HG03060 (cell line): ENCODE results near the gene TMEM243.

ENCODE experiments used
- ATAC-seq: cut with Tn5 transposase; IDR thresholded peaks from one replicate; pipeline ENCODE4 v1.9.1; 2021; ENCODE audit warnings: low read depth, moderate number of reproducible peaks; ENCODE audit not compliant: unreplicated experiment

Gene TMEM243

GRCh38 chr7:87170828-87171227, 48.7 kb downstream of the TMEM243 start:
- ATAC-seq, result no peak

DNA sequence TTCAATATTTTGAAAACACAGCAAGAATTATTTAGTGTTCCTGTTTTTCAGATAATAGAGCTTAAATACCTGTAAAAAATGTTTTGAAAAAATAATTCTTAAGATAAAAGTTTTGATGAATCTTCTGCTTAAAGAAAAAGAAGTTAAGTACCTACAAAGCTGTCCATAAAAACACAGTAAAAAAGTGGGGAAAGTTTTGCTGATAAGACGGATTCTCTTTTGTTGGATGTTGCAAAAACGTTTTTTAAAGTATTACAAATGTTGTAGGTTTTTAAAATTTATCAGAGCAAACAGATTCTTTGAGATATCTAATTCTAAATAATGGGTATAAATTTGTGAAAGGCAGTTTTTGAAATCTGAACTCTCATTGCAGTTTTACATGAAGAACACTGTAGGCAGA, 55.1 kb downstream of the TMEM243 start:
- no peak for ATAC-seq

GRCh38 chr7:87159538-87159937, 60.0 kb downstream of the TMEM243 start:
- ATAC-seq, result no peak

DNA sequence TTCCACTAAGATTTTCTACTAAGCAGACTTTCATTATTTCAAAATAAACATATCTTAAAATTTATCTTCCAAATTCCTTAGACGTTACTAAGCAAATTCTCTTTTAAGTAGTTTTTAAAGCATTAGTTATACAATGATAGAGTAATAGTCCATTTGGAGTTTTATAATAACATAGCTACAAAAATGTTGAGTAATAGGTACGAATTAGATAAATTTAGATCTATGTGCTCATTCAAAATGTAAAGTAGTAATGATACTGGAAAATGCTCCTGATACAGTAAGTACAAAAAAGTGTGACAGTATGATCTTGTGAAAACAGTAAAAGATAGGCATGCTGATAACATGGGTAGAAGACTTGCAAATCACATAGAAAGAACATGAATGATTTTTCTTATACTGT, 62.8 kb downstream of the TMEM243 start:
- ATAC-seq, result no peak

DNA sequence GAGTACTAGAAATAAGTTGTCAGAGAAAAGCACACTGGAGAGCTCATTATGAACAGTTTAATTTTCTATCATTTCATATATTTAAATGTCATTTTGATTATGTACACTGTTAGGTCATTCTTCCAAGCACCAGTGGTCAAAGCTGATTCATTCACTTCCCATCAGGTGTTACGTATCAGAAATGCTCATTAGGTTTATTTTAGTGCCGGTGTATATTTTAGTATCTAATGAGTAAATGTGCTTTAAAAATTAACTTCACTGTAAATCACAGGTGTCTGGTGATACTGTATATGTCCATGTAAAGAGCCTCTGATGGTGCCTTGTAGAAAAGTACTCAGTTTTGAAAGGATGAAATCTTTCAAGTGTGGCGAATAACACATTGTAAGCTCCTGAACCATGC, 63.7 kb downstream of the TMEM243 start:
- ATAC-seq, result no peak

DNA sequence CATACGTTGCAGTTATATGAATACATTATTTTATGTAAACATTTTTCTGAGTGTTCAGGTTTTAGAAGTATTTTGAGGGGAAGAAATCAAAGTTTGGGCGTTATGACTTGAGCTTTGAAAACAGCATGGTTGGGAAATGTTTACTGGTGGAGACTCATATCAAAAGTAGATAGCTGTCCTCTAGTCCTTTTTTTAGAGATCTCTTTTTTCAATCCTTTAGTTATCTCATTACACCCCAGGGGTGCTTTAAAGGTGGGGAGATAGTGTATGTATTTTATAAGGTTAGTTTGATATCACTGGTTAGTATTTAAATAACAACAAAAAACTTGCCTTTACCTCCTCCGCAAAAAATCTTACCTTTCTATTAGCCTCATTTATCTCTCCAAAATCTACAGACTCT, 65.0 kb downstream of the TMEM243 start:
- no peak for ATAC-seq

- ATAC-seq, result no peak
Observed at GRCh38 chr7:87154166-87154565, 65.4 kb downstream of the TMEM243 start.

DNA sequence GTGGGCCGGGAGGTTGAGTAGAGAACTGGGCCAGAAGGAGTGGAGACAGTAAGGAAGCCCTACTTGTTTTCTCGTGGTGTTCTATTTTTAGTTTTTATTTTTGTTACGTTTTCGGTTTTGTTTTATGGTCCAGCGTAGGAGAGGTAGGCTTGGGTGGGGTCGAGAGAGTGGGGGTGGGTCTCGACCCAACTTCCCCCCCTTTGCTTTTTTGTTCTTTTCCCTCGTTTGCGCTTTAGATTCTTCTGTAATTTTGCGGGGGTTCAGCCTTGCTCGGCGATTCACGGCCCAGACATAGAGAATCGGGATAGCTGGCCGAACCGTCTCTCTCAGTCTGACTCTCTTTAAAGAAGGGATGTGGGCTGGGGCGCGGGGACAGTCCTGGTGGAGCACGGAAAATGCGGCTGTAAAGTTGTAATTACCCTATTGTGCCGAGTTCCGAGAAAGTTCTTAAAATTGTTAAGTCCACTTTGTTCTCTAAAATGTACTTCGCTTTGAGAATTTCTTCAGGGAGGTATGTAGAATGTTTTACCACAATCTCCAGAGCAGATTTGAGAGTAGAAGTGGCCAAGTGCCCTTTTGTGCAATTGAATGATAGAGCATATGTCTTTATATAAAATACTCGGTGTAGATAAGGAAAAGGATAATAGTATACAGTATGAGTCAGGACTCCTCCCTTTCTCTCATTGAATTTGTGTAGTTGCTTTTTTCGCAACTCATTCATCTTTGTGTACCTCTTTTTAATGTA, 66.5 kb downstream of the TMEM243 start:
- no peak for ATAC-seq

DNA sequence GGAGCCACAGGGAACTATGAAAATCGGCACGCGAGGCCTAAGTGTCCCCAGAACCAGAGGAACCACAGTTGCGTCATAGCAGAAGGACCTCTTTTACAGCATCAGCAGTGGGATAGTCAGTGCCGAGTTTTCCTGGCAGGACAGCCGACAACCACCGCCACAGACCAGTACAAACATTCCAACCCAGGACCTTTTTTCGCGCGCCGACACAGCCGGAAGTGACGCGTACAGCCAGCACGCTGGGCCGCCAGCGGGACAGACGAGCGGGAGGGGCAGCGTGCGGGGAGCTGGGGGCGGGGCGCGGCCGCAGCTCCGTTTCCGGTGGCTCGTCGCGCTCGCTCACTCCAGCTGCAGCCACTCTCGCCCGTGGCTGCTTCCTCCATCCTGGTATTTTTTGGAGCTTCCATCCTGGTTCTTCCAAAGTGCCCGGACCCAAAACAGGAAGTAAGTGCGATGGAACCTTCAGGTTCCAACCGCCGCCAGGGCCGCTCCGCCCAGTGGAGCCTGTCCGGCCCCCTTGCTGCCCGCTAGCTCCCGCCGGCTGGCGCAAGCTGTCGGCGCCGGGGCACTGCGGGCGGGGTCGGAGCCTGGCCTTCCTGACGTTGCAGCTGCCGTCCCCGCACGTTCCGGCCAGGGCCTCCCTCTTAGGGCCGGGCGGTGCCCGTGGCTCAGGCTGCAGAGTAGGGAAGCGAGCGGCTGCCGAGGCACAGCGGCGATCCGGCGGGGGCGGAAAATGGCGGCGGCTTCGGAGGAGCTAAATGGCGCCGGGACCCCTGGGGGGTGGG, 67.2 kb downstream of the TMEM243 start, which contains the start of gene DMTF1:
DMTF1 (plus strand) TSS at position 342 of the 785 bp plus-strand sequence. CDS start 12,489 bp downstream, outside the sequence.
- ATAC-seq, result peak; percentile 43

DNA sequence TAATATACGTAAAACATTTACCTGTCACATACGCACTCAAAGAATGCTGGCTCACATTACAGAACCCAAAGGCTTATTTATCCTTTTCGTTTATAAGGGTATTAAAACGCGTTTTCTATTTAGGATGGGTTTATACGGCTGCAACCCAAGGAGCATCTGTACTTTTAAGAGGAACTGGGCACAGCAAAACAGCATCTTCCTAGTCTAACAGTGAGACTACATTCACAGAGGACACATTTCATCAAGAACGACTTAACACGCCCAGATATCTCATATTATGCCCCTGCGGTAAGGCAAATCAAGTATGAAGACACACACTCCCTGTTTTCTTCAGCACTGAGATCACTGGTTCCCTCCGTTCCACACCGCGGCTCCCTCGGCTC, 67.8 kb downstream of the TMEM243 start:
- peak; percentile 10 for ATAC-seq

GRCh38 chr7:87151002-87151728, 68.4 kb downstream of the TMEM243 start:
- ATAC-seq, result no peak

DNA sequence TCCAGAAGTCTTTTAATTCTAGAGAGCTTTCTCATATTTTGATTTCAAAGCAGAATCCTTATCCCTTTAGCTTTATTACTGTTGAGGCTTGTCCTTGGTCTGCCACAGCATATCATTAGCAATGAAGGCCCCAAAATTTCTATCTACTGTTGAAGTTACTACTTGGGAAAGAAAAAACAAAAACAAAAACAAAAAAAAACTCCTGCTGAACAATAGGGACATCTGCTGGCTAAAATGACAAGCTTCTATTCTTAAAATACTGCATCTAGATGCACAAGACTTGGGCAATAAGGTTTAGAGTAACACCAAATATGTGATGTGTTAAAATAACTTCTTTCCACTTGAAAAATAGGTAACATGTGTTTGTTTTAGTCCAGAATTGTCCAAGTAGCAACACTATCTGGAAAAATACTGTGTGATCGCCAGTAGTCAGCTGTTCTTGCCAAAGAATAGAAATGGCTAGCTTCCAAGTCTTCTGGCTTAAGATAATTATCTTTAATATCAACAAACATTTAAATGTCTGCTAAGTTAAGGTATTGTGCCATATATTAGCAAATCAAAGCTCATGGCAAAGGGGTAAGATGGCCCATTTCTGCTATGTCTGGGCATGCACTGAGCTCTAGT, 71.1 kb downstream of the TMEM243 start:
- no peak for ATAC-seq

DNA sequence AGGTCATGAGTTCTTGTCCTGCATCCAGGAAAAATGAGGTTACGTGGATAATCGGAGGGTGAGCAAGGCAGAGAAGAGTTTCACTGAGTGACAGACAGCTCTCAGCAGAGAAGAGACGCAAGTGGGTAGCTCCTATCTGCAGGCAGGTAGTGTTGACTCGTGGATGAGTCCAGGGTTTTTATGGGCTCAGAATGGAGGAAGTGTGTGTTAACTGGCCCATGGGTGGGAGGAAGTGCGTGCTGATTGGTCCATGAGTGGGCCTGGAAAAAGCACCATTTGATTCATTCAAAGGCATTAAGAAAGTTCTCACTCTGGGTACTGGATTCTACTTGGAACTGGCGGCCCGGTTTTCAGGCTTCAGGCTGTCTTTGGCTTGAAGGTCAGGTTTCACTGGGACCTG, 72.0 kb downstream of the TMEM243 start:
- no peak for ATAC-seq

DNA sequence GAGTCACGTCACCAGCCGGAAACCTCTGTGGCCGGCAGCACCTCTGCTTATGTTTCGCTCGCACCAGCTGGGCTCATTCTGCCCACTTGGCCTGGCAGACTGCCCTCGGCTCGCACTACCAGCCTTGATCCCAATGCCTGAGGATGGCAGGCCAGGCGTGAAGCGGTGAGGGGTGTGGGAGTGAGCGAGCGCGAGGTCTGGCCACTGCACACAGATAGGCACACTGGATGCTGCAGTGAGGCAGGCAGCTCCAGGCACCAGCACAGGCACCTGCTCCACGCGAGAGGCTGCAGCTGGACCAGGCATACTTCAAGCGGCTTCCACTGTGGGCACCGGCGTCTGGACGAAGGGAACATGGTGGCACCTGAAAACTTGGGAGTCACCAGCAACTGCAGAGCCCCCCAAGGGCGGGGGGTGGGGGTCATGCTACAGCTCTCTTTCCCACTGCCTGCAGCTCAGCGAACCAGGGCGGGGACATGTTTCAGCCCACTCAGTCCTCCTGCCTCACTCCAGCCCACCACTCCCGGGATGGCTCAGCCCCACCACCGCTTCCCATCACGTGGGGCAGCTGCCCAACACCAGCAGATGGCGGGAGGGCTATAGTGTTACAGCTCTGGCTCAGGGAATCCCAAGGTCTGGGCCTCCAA, 72.7 kb downstream of the TMEM243 start:
- no peak for ATAC-seq
